GM19395 (cell line): Measurements from ENCODE around the gene CES2.
"Not testable (repeated sequence)": the region's sequence is repeated elsewhere in the genome, so short reads cannot be mapped to it uniquely, and the experiment has no call there.

Experiments
- ATAC-seq: cut with Tn5 transposase; IDR thresholded peaks from one replicate; pipeline ENCODE4 v1.9.1; 2021; ENCODE audit warnings: mild to moderate bottlenecking, moderate library complexity; ENCODE audit not compliant: unreplicated experiment

The CES2 gene

DNA sequence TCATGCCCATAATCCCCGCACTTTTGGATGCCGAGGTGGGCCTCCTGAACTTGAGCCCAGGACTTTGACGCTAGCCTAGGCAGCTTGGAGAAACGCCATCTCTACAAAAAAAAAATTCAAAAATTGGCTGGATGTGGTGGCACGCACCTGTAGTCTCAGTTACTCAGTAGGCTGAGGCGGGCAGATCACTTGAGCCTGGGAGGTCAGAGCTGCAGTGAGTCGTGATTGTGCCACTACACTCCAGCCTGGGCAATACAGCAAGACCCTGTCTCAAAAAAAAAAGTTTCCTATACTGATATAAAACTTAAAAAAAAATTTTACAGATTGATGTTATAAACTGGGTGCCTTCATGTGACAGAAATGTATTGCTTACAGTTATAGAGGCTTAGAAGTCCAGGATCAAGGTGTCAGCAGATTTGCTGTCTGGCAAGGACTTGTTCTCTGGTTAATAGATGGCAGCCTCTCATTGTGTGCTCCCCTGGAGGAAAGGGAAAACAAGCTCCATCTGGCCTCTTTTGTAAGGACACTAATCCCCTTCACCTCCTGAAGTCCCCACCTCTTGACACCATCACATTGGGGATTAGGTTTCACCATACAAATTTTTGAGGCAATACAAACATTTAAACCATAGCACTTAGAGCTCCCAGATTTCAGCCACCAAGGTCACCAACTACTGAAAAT, 17.3 kb downstream of the CES2 start:
- no peak for ATAC-seq

DNA sequence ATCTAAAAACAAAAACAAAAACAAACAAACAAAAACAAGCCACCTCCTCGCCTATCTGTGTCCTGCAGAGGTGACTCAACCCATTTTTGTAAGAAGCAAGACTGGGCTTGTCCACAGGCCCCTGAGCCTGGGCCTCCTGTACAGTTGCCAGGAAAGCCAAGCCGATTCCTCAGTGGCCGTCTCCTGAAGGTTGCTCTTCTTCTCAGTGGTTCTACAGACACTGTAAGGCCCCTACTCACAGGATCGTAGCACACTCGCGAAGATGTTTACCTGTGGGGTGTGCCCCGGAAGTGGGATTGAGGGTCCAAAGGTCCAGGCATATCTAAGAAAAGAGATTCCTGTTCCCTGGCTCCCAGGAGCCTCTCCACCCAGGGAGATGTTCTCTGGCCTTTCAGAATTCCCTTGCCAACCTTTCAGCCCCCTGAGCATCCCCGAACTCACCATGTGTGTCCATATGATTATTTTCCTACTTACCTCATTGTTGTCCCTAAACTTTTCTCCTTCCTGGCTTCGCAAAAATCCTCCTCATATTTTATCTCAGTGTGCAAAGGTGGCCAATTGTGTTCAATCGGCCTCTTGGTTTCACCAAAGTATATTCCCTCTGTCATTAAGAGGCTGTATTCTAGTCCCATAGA, 18.3 kb downstream of the CES2 start:
- no peak for ATAC-seq

DNA sequence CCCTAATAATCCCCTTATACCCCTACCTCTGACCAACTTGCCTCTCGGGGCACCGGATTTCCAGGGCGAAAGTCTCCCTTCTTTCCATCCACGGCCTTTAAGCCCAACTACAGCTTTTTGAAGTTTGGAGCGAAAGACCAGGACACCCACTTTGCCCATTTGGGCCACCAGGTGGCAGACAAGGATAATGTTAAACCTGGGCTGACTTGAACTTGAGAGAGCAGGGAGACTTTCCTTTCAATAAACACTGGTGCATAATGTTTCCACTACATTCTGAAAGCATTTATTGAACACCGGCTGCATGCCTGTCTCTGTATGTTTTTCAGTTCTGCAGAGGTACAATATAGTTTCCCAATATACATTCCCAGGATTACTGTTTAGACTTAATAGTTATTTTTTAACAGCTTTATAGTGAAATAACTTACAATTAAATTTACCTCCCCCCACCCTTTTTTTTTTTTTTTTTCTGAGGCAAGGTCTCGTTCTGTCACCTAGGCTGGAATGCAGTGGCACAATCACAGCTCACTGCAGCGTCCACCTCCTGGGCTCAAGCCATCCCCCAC, 18.9 kb downstream of the CES2 start:
- no peak for ATAC-seq

DNA sequence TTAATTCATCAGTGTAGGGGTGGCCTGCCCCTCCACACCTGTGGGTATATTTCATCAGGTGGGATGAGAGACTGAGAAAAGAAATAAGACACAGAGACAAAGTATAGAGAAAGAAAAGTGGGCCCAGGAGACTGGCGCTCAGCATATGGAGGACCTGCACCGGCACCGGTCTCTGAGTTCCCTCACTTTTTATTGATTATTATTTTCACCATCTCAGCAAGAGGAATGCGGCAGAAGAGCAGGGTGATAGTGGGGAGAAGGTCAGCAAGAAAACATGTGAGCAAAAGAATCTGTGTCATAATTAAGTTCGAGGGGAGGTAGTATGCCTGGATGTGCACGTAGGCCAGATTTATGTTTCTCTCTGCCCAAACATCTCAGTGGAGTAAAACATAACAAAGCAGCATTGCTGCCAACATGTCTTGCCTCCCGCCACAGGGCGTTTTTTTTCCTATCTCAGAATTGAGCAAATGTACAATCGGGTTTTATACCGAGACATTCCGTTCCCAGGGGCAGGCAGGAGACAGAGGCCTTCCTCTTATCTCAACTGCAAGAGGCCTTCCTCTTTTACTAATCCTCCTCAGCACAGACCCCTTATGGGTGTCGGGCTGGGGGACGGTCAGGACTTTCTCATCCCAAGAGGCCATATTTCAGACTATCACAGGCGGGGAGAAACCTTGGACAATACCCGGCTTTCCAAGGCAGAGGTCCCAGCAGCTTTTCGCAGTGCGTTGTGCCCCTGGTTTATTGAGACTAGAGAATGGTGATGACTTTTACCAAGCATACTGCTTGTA, 20.2 kb downstream of the CES2 start:
- not testable (repeated sequence) for ATAC-seq

DNA sequence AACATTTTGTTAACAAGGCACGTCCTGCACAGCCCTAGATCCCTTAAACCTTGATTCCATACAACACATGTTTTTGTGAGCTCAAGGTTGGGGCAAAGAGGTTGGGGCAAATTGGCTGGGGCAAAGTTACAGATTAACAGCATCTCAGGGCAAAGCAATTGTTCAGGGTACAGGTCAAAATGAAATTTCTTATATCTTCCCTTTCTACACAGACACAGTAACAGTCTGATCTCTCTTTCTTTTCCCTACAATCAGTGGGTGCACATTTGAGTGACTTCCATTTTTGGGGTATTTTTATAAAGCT, 20.8 kb downstream of the CES2 start:
- ATAC-seq, result not testable (repeated sequence)

DNA sequence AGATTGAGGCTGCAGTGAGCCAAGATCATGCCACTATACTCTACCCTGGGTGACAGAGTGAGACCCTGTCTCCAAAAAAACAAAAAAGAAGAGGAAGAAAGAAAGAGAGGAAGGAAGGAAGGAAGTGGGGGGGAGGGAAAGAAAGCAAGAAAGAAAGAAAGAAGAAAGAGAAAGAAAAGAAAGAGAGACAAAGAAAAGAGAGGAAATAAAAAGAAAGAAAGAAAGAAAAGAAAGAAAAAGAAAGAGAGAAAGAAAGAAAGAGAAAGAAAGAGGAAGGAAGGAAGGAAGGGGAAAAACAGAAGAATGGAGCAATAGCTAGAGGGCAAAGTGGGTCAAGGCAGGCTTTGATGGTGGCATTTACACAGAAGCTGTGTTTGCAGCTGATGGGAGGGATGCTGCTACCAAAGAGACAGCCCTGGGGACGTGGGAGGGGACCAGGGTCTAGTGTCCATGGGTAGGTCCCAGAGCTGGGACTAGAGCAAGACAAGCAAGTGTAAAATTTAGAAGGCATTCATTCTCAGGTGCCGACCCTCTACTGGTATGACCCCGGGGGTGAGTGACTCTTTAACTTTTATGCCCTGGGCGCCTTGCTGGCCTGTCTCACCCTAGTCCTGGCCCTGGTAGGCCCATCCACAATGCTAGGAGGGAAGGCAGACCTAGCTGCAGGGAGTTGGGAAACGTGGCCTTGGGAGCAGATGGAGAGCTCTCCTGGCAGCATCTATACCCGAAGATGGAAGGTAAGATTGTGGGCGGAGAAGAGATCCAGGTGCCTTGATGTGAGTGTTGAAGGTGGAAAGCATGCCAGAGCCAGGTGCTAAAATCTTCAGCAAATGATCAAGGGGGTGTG, 23.8 kb downstream of the CES2 start:
- no peak for ATAC-seq

DNA sequence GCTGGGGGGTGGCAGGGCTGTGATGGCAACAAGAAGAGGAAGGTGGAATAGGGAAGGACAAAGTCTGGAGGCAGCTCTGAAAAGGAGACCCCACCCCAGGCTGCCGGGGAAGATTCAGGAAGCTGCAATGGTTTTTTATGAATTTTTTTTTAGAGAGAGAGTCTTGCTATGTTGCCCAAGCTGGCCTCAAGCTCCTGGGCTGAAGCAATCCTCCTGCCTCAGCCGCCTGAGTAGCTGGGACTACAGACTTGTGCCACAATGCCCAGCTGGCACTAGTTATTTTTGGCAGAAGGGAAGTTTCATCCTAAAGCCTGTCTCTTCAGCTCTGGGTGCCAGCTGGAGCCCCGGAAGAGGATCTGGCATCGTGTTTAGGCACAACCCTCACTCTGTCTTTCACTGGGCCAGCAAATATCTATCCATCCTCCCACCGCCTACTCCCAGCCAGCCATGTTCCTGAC, 24.4 kb downstream of the CES2 start:
- ATAC-seq, result no peak

DNA sequence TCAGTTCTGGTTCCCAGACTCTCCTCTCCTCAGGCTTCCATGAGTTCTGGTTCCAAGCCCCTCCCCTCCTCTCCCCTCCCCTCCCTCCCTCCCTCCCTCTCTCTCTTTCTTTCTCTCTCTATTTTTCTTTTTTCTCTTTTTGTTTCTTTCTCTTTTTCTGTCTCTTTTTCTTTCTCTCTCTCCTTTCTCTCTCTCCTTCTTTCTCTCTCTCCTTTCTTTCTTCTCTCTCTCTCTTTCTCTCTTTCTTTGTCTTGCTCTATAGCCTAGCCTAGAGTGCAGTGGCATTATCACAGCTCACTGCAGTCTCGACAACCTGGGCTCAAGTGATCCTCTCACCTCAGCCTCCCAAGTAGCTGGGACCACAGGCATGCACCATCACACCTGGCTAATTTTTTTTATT, 25.0 kb downstream of the CES2 start:
- no peak for ATAC-seq

DNA sequence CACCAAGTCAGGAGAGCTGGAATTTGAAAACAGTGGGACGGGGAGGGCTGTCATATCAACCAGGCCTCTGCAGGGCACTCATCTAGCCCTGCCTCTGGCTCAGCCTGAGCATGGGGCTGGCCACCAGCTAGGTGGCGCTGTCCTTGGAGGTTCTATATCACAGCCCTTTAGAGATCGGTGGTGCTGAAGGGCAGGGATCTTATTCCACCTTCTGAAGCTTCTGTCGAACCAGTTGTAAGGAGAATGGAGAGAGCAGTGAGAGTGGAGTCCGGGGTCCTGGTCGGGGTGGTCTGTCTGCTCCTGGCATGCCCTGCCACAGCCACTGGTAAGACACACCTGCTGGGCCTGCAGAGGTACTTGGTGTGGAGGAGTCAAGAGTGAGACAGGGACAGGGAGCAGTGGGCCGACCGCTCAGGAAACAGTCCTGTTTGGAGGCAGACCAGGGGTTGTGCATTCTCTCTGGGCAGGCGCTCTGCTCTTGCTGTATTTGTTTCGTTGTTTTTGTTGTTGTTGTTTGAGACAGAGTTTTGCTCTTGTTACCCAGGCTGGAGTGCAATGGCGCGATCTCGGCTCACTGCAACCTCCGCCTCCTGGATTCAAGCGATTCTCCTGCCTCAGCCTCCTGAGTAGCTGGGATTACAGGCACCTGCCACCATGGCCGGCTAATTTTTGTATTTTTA, 25.9 kb downstream of the CES2 start, which contains the start of gene CES3:
Gene CES3 (plus strand): TSS at position 202 of the 680 bp plus-strand sequence. CDS start 42 bp downstream, at position 244.
- ATAC-seq, result peak; percentile 76

DNA sequence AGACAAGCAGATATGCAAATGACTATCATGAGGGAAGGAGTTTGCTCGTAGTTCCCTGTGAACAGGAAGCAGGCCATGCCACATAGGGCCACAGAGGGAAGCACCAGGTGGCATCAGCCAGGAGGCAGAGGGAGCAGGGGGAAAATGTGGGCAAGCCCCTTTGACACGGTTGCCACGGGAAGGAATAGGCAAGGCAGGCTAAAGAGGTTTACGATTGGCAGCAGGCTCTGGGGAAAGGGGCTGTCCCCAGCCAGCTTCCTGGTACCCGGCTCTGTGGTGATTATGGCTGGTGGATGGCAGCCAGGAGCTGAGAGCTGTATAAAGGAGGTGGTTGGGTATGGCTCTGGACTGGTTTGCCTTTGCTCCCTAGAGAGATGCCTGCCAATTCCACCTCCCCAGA, 26.6 kb downstream of the CES2 start:
- no peak for ATAC-seq

DNA sequence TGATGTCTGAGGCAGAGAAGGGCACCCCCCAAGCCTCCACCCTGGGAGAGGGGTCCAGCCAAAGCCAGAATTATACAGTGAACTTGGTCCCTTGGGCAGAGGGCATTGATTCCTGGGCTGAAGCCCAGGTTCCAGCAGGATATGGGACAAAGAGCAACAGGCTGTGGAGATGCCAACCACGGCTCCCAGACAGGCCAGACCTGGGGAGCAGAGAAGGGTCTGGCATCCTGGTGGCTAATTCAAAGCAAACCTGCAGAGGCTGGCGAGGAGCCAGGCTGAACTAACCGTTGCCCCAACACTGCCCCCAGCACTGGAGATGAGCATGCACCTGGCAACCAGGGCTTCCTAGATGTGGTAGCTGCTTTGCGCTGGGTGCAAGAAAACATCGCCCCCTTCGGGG, 28.7 kb downstream of the CES2 start:
- no peak for ATAC-seq

DNA sequence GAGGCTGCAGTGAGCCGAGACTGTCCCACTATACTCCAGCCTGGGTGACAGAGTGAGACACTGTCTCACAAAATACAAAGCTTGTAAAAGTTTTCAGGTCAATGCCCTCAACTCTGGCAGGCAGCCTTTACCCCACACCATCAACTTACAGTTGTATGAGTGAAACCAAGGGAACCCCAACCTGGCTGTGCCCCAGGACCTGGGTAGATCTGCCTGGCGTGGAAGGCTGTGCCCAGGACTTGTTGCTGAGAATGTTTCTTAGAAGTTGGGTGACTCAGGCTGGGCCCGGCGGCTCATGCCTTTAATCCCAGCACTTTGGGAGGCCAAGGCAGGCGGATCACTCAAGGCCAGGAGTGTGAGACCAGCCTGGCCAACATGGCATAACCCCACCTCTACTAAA, 33.5 kb downstream of the CES2 start:
- no peak for ATAC-seq

DNA sequence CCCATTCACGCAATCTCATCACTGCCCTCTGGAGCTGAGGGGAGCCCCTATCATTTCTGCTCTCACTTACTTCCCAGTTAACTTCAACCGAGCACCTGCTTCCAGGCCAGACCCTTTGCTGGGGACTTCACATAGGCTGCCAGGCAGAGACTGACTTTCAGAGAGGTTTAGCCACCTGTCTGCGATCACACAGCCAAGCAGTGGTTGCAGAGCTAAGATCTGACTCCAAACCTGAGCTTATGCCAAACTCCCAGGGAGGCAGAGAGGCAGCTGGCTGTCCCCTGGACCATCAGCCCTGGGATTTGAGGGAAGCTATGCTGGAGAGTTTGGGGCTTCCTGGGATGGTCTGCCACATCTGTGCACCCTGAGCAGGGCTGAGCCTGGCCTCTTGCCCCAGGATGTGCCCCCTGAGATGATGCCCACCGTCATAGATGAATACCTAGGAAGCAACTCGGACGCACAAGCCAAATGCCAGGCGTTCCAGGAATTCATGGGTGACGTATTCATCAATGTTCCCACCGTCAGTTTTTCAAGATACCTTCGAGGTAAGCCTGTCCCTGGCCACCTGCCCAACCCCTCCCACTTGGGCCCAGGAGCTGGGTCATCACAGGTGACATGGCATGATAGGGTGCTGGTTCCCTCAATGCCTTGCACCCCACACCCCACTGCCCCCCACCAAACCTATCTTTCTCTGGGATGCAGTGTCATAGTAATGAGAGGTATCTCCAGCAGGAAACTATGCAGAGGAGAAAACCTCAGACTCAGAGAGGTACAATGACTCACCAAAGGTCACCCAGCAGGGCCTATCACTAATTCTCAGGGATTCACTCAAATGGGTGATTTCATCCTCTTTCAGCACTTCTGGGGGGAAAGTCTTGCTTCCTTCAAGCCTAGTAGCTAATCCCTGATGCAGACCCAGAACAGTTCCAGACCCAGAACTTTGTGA, 35.7 kb downstream of the CES2 start:
- ATAC-seq, result no peak

DNA sequence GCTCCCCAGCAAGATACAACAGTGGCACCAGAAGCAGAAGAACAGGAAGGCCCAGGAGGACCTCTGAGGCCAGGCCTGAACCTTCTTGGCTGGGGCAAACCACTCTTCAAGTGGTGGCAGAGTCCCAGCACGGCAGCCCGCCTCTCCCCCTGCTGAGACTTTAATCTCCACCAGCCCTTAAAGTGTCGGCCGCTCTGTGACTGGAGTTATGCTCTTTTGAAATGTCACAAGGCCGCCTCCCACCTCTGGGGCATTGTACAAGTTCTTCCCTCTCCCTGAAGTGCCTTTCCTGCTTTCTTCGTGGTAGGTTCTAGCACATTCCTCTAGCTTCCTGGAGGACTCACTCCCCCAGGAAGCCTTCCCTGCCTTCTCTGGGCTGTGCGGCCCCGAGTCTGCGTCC, 37.7 kb downstream of the CES2 start:
- no peak for ATAC-seq

DNA sequence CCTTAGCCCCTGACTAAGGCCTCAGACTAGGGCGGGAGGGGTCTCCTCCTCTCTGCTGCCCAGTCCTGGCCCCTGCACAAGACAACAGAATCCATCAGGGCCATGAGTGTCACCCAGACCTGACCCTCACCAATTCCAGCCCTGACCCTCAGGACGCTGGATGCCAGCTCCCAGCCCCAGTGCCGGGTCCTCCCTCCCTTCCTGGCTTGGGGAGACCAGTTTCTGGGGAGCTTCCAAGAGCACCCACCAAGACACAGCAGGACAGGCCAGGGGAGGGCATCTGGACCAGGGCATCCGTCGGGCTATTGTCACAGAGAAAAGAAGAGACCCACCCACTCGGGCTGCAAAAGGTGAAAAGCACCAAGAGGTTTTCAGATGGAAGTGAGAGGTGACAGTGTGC, 38.4 kb downstream of the CES2 start:
- no peak for ATAC-seq

DNA sequence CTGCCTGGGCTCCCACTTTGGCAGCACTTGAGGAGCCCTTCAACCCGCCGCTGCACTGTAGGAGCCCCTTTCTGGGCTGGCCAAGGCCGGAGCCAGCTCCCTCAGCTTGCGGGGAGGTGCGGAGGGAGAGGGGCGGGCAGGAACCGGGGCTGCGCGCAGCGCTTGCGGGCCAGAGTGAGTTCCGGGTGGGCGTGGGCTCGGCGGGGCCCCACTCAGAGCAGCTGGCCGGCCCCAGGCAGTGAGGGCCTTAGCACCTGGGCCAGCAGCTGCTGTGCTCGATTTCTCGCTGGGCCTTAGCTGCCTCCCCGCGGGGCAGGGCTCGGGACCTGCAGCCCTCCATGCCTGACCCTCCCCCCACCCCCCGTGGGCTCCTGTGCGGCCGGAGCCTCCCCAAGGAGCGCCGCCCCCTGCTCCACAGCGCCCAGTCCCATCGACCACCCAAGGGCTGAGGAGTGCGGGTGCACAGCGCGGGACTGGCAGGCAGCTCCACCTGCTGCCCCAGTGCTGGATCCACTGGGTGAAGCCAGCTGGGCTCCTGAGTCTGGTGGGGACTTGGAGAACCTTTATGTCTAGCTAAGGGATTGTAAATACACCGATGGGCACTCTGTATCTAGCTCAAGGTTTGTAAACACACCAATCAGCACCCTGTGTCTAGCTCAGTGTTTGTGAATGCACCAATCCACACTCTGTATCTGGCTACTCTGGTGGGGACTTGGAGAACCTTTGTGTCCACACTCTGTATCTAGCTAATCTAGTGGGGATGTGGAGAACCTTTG, 39.0 kb downstream of the CES2 start:
- not testable (repeated sequence) for ATAC-seq

DNA sequence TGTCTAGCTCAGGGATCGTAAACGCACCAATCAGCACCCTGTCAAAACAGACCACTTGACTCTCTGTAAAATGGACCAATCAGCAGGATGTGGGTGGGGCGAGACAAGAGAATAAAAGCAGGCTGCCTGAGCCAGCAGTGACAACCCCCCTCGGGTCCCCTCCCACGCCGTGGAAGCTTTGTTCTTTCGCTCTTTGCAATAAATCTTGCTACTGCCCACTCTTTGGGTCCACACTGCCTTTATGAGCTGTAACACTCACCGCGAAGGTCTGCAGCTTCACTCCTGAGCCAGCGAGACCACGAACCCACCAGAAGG, 39.6 kb downstream of the CES2 start:
- ATAC-seq, result not testable (repeated sequence)

DNA sequence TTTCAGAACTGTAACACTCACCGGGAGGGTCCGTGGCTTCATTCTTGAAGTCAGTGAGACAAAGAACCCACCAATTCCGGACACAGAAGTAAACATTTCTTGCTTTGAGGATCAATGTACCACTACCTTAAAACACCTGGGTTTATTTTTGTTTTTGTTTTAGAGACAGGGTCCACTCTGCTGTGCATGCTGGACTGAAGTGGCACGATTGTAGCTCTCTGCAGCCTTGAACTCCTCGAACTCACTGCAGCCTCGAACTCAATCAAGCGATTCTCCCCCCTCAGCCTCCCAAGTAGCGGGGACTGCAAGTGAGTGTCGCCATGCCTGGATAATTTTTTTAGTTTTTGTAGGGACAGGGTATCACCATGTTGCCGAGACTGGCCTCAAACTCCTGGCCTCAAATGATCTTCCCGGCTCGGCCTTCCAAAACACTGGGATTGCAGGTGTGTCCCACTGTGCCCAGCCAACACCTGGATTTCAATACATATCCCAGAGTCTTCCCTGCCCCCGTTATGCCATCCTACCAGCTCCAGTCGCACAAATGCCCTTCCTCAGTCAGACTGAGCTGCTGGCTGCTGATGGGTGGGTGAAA, 40.1 kb downstream of the CES2 start:
- no peak for ATAC-seq
